Liver (tissue), 9 donors: ENCODE results near the gene TNFRSF21. TPM values are rescaled to one million over a fixed set of nuclear protein-coding genes. Genes with fewer than 3 reads are reported as not detected.

ENCODE experiments used
- DNase-seq: peaks from one replicate; pipeline ENCODE4 v3.0.0-alpha.2; 2017; ENCODE audit warnings: low spot score
- H3K27ac ChIP-seq, 2 donors: one replicate each; pipeline ENCODE4 v1.7.0; 2013; ENCODE audit warnings: inconsistent platforms in 2 of 2, low read length in 2 of 2, control low read depth in 1 of 2, low read depth in 1 of 2, mild to moderate bottlenecking in 1 of 2
- H3K27me3 ChIP-seq, 4 donors: one replicate each; pipeline versions ENCODE4 v1.6.1 to v1.7.0; 2013; ENCODE audit warnings: low read length in 3 of 4, inconsistent platforms in 1 of 4, mild to moderate bottlenecking in 1 of 4, moderate library complexity in 1 of 4; ENCODE audit not compliant: control insufficient read depth in 4 of 4, insufficient read depth in 4 of 4
- H3K36me3 ChIP-seq, 4 donors: one replicate each; pipeline versions ENCODE4 v1.6.1 to v1.7.0; 2013; ENCODE audit warnings: low read length in 3 of 4, mild to moderate bottlenecking in 3 of 4, low read depth in 1 of 4, moderate library complexity in 1 of 4; ENCODE audit not compliant: control insufficient read depth in 4 of 4, insufficient read depth in 3 of 4
- H3K4me1 ChIP-seq, 4 donors: one replicate each; pipeline versions ENCODE4 v1.6.1 to v1.7.0; 2013; ENCODE audit warnings: low read length in 3 of 4, mild to moderate bottlenecking in 3 of 4, moderate library complexity in 1 of 4; ENCODE audit not compliant: control insufficient read depth in 4 of 4, insufficient read depth in 4 of 4
- H3K4me3 ChIP-seq, 3 donors: one replicate each; pipeline versions ENCODE4 v1.6.1 to v1.7.0; 2013; ENCODE audit warnings: low read length in 3 of 3, control low read depth in 1 of 3, low read depth in 1 of 3, mild to moderate bottlenecking in 1 of 3
- H3K9ac ChIP-seq, 2 donors: one replicate each; pipeline ENCODE4 v1.7.0; 2013; ENCODE audit warnings: low read length in 2 of 2, mild to moderate bottlenecking in 2 of 2, moderate library complexity in 2 of 2, control low read depth in 1 of 2, low read depth in 1 of 2
- H3K9me3 ChIP-seq, 4 donors: one replicate each; pipeline versions ENCODE4 v1.6.1 to v1.7.0; 2013; ENCODE audit warnings: low read length in 3 of 4; ENCODE audit not compliant: control insufficient read depth in 4 of 4
- ATF3 ChIP-seq: IDR thresholded peaks from 2 replicates; pipeline ENCODE4 v1.6.1; 2016; ENCODE audit warnings: antibody characterized with exemption
- CTCF ChIP-seq: fragments of 150-350 bp; IDR thresholded peaks from 2 replicates; pipeline ENCODE4 v1.5.1; 2017; ENCODE audit warnings: improper control_type of control experiment, low read depth, low read length; ENCODE audit not compliant: missing input control
- EGR1 ChIP-seq, 2 donors: IDR thresholded peaks; 2 replicates each; pipeline ENCODE4 v1.6.1; 2016 to 2018; ENCODE audit warnings: antibody characterized with exemption in 2 of 2, low read depth in 2 of 2
- FOXA1 ChIP-seq: IDR thresholded peaks from 2 replicates; pipeline ENCODE4 v1.6.1; 2016; ENCODE audit warnings: antibody characterized with exemption
- FOXA2 ChIP-seq: IDR thresholded peaks from 2 replicates; pipeline ENCODE4 v1.6.1; 2016; ENCODE audit warnings: antibody characterized with exemption
- GABPA ChIP-seq, 2 donors: IDR thresholded peaks in 1 of 2; conservative IDR thresholded peaks in 1 of 2; 2 replicates each; pipeline ENCODE4 v1.6.1; 2016; ENCODE audit warnings: antibody characterized with exemption in 2 of 2, mild to moderate bottlenecking in 1 of 2, moderate library complexity in 1 of 2
- HNF4A ChIP-seq, 2 donors: conservative IDR thresholded peaks; 2 replicates each; pipeline ENCODE4 v1.6.1; 2016; ENCODE audit warnings: antibody characterized with exemption in 2 of 2, mild to moderate bottlenecking in 2 of 2
- HNF4G ChIP-seq: IDR thresholded peaks from 2 replicates; pipeline ENCODE4 v1.6.1; 2016; ENCODE audit warnings: antibody characterized with exemption
- JUND ChIP-seq, 2 donors: IDR thresholded peaks; 2 replicates each; pipeline ENCODE4 v1.6.1; 2016; ENCODE audit warnings: antibody characterized with exemption in 2 of 2
- MAX ChIP-seq: IDR thresholded peaks from 2 replicates; pipeline ENCODE4 v1.6.1; 2016; ENCODE audit warnings: antibody characterized with exemption
- NR2F2 ChIP-seq: IDR thresholded peaks from 2 replicates; pipeline ENCODE4 v1.6.1; 2016; ENCODE audit warnings: antibody characterized with exemption
- RAD21 ChIP-seq, 2 donors: IDR thresholded peaks; 2 replicates each; pipeline ENCODE4 v1.6.1; 2016; ENCODE audit warnings: antibody characterized with exemption in 2 of 2, mild to moderate bottlenecking in 2 of 2
- RXRA ChIP-seq, 2 donors: IDR thresholded peaks; 2 replicates each; pipeline ENCODE4 v1.6.1; 2017 to 2018; ENCODE audit warnings: antibody characterized with exemption in 2 of 2, mild to moderate bottlenecking in 1 of 2
- SP1 ChIP-seq: IDR thresholded peaks from 2 replicates; pipeline ENCODE4 v1.6.1; 2018; ENCODE audit warnings: antibody characterized with exemption, mild to moderate bottlenecking
- TAF1 ChIP-seq: conservative IDR thresholded peaks from 2 replicates; pipeline ENCODE4 v1.6.1; 2016; ENCODE audit warnings: antibody characterized with exemption, mild to moderate bottlenecking
- YY1 ChIP-seq: IDR thresholded peaks from 2 replicates; pipeline ENCODE4 v1.6.1; 2016; ENCODE audit warnings: antibody characterized with exemption, mild to moderate bottlenecking
- ZBTB33 ChIP-seq: IDR thresholded peaks from 2 replicates; pipeline ENCODE4 v1.6.1; 2016; ENCODE audit warnings: antibody characterized with exemption
- WGBS: extraction: QIAGEN DNeasy Blood & Tissue Kit; methylation state at CpG from one replicate; pipeline ENCODE4 v1.1.7; 2013; 5-methylcytosine and 5-hydroxymethylcytosine counted together
- polyA plus RNA-seq, 2 donors: library from polyadenylated mRNA; stranded (reverse) in 1 of 2; unstranded in 1 of 2; fragments of 200-250 nt in 1 of 2; fragments of >200 nt in 1 of 2; fragmentation: Nextera tagmentation in 1 of 2; extraction: Ambion mirVana in 1 of 2; gene quantifications; one replicate each; pipeline versions ENCODE4 v1.2.1 to v1.2.3, GENCODE V29; 2013 to 2015
- total RNA-seq, 2 donors: library from RNA; depleted of rRNA; stranded (reverse); fragments of >200 nt; gene quantifications; one replicate each; pipeline ENCODE4 v1.2.3, GENCODE V29; 2014
- donor health status: healthy.
- donor health status: healthy.
- donor health status: healthy.
- donor health status: healthy.
- donor health status: healthy.

Gene TNFRSF21
- total and polyA plus RNA-seq, 4 donors = 2.1 to 3.2 (median 2.9) TPM

GRCh38 chr6:47187893-47188587 lies 121.7 kb downstream of the TNFRSF21 start:
- H3K9ac ChIP-seq = no peak overlapping the region
- WGBS = 82% methylated on average over 5 of the region's 5 CpGs
- no peak for DNase-seq

GRCh38 chr6:47187113-47187512 lies 122.6 kb downstream of the TNFRSF21 start:
- Histone ChIP-seq H3K36me3 (no peaks in the 10 kb centered on the region), H3K9me3 (no peaks in the 10 kb centered on the region), H3K4me1 (peaks cover 0 to 4% (median 3%) of the 10 kb centered on the region in 4 donors), H3K9ac (no peak overlapping the region), H3K27me3 (no peaks in the 10 kb centered on the region), H3K27ac (no peak overlapping the region), H3K4me3 (no peak overlapping the region)
- 94% methylated on average over 1 of the region's 1 CpG for WGBS
- no peak for DNase-seq
- no peak for TF ChIP-seq HNF4G
- TF ChIP-seq RXRA (IDR thresholded peaks at IDR 0.05) = no peak
- TF ChIP-seq GABPA (IDR thresholded peaks at IDR 0.05 in 1 of 2, conservative IDR thresholded peaks at IDR 0.05 in 1 of 2) = no peak
- no peak for TF ChIP-seq JUND (IDR thresholded peaks at IDR 0.05)
- TF ChIP-seq SP1 = no peak
- no peak for TF ChIP-seq HNF4A (conservative IDR thresholded peaks at IDR 0.05)
- no peak for TF ChIP-seq TAF1

More at GRCh38 chr6:47187893-47188587, 121.7 kb downstream of the TNFRSF21 start:
- Histone ChIP-seq H3K27me3 (no peaks in the 10 kb centered on the region), H3K4me3 (no peak overlapping the region), H3K27ac (no peak overlapping the region), H3K36me3 (no peaks in the 10 kb centered on the region), H3K9me3 (no peaks in the 10 kb centered on the region), H3K4me1 (peaks cover 0 to 4% (median 3%) of the 10 kb centered on the region in 4 donors)
- TF ChIP-seq MAX = no peak
- no peak for TF ChIP-seq ZBTB33
- no peak for TF ChIP-seq EGR1 (IDR thresholded peaks at IDR 0.05; ENCODE audit: low read depth in 2 of 2)
- TF ChIP-seq FOXA1 = no peak
- no peak for TF ChIP-seq TAF1
- no peak for TF ChIP-seq CTCF

GRCh38 chr6:47182291-47182957 lies 127.3 kb downstream of the TNFRSF21 start:
- Histone ChIP-seq H3K4me3 (no peak overlapping the region), H3K36me3 (no peaks in the 10 kb centered on the region), H3K27me3 (no peaks in the 10 kb centered on the region), H3K9ac (no peak overlapping the region), H3K4me1 (no peaks in the 10 kb centered on the region), H3K9me3 (no peaks in the 10 kb centered on the region), H3K27ac (no peak overlapping the region)
- no peak for DNase-seq
- 82% methylated on average over 6 of the region's 6 CpGs for WGBS
- TF ChIP-seq RAD21 (IDR thresholded peaks at IDR 0.05) (no peak), SP1 (no peak), EGR1 (IDR thresholded peaks at IDR 0.05; ENCODE audit: low read depth in 2 of 2) (no peak), FOXA2 (no peak), ZBTB33 (no peak), HNF4A (conservative IDR thresholded peaks at IDR 0.05) (no peak), HNF4G (no peak), MAX (no peak), ATF3 (no peak), NR2F2 (no peak), YY1 (no peak), FOXA1 (no peak), RXRA (IDR thresholded peaks at IDR 0.05) (no peak)
